ENCODE data around the gene NPLOC4. TPM values are rescaled to one million over a fixed set of nuclear protein-coding genes. Genes with fewer than 3 reads are reported as not detected.

The NPLOC4 gene
- total and polyA plus RNA-seq, 2 of the 13 experiments (the other 11 are each of a cell fraction or from before 2014, with no cell fraction given), result 57.0 to 97.0 TPM

DNA sequence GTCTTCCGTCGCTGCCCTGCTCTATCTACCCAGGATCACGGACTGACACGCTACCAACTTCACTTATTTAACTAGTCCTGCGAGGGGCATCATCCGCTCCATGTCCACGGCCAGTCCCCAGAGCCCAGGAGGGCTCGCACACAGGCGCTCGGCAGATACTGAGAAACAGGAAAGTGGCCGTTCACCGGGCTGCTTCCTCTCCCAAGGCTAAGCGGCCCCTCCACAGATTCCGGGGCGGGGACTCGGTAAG lies 29.1 kb upstream of the NPLOC4 start (continued):
- TF ChIP-seq, protein P1, sequence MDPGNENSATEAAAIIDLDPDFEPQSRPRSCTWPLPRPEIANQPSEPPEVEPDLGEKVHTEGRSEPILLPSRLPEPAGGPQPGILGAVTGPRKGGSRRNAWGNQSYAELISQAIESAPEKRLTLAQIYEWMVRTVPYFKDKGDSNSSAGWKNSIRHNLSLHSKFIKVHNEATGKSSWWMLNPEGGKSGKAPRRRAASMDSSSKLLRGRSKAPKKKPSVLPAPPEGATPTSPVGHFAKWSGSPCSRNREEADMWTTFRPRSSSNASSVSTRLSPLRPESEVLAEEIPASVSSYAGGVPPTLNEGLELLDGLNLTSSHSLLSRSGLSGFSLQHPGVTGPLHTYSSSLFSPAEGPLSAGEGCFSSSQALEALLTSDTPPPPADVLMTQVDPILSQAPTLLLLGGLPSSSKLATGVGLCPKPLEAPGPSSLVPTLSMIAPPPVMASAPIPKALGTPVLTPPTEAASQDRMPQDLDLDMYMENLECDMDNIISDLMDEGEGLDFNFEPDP (CRISPR knock-in tag; conservative IDR thresholded peaks at IDR 0.05), result 0 out of 2 replicates have a peak, but pooled peaks have one; percentile 67
- TF ChIP-seq ZNF746 (CRISPR knock-in tag; IDR thresholded peaks at IDR 0.05) (0 out of 2 replicates have a peak, but pooled peaks have one; percentile 16), ZNF552 (CRISPR knock-in tag; IDR thresholded peaks at IDR 0.05; ENCODE audit: borderline replicate concordance) (no peak), ZFY (CRISPR knock-in tag; IDR thresholded peaks at IDR 0.05) (no peak; the same call in 1 of the 2 replicates), TARDBP (CRISPR knock-in tag; IDR thresholded peaks at IDR 0.05) (no peak), ZNF44 (CRISPR knock-in tag; IDR thresholded peaks at IDR 0.05) (no peak), CAMTA2 (CRISPR knock-in tag; IDR thresholded peaks at IDR 0.05; ENCODE audit: borderline replicate concordance) (0 out of 2 replicates have a peak, but pooled peaks have one; percentile 17), CENPX (CRISPR knock-in tag; IDR thresholded peaks at IDR 0.05) (no peak), ZNF615 (CRISPR knock-in tag; IDR thresholded peaks at IDR 0.05; ENCODE audit: borderline replicate concordance) (0 out of 2 replicates have a peak, but pooled peaks have one; percentile 75), ZNF891 (CRISPR knock-in tag; IDR thresholded peaks at IDR 0.05) (peak; percentile 60), ZNF326 (CRISPR knock-in tag; IDR thresholded peaks at IDR 0.05; ENCODE audit: borderline replicate concordance) (no peak), ESRRA (CRISPR knock-in tag; IDR thresholded peaks at IDR 0.05; ENCODE audit: low read depth) (no peak), GZF1 (CRISPR knock-in tag; IDR thresholded peaks at IDR 0.05) (0 out of 2 replicates have a peak, but pooled peaks have one; percentile 14)
- TF ChIP-seq, protein P2, sequence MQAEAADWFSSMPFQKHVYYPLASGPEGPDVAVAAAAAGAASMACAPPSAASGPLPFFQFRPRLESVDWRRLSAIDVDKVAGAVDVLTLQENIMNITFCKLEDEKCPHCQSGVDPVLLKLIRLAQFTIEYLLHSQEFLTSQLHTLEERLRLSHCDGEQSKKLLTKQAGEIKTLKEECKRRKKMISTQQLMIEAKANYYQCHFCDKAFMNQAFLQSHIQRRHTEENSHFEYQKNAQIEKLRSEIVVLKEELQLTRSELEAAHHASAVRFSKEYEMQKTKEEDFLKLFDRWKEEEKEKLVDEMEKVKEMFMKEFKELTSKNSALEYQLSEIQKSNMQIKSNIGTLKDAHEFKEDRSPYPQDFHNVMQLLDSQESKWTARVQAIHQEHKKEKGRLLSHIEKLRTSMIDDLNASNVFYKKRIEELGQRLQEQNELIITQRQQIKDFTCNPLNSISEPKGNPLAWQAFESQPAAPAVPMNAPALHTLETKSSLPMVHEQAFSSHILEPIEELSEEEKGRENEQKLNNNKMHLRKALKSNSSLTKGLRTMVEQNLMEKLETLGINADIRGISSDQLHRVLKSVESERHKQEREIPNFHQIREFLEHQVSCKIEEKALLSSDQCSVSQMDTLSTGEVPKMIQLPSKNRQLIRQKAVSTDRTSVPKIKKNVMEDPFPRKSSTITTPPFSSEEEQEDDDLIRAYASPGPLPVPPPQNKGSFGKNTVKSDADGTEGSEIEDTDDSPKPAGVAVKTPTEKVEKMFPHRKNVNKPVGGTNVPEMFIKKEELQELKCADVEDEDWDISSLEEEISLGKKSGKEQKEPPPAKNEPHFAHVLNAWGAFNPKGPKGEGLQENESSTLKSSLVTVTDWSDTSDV (CRISPR knock-in tag; IDR thresholded peaks at IDR 0.05), result peak; percentile 13; the same call in 1 of the 2 replicates

Measured in HepG2 (cell line).